ENCODE results near the gene ACSL1. TPM values are rescaled to one million over a fixed set of nuclear protein-coding genes. Genes with fewer than 3 reads are reported as not detected.
A peak's percentile ranks its signal among the peaks of the same experiment; 100 is the strongest.

Gene ACSL1
- total and polyA plus RNA-seq, 2 donors (not counting 3 experiments of a cell fraction or from before 2014, with no cell fraction given): 7.3 to 17.7 TPM

- H3K36me3 ChIP-seq (ENCODE audit: control insufficient read depth in 2 of 2, extremely low read depth in 1 of 2, insufficient read depth in 2 of 2, low read length in 2 of 2): peaks cover 0 to 8% of the 10 kb centered on the region in 2 experiments
- DNase-seq (ENCODE audit: low read depth, low spot score) (peak; percentile 84), FAIRE-seq (peak; percentile 89)
- ChIA-PET CTCF (interaction anchor here (0.6 to 5.7 kb wide), 6 partner anchors 17 to 1619 kb away, joined by 3 to 35 read pairs (median 3); no protein-coding TSS in a partner anchor), POLR2A (no interaction called here)
- TF ChIP-seq GATA2 (IDR thresholded peaks at IDR 0.05; ENCODE audit: insufficient read depth, insufficient read length, low read depth, low read length) (no peak), MYC (IDR thresholded peaks at IDR 0.05; ENCODE audit: low read depth, low read length) (no peak), FOS (IDR thresholded peaks at IDR 0.05; ENCODE audit: borderline replicate concordance, insufficient read depth, low read length) (peak; percentile 35), EZH2 (IDR thresholded peaks at IDR 0.05; ENCODE audit: borderline replicate concordance, low read depth, low read length, severe bottlenecking) (no peak), MAX (IDR thresholded peaks at IDR 0.05; ENCODE audit: insufficient read depth, insufficient read length) (no peak), JUN (IDR thresholded peaks at IDR 0.05; ENCODE audit: borderline replicate concordance, insufficient read depth, insufficient read length, low read depth) (peak; percentile 40), POLR2AphosphoS5 (IDR thresholded peaks at IDR 0.05; ENCODE audit: insufficient read depth, low read depth, low read length) (no peak), POLR2A (IDR thresholded peaks at IDR 0.05; ENCODE audit: low read depth, low read length) (no peak)
- TF ChIP-seq, protein P1, sequence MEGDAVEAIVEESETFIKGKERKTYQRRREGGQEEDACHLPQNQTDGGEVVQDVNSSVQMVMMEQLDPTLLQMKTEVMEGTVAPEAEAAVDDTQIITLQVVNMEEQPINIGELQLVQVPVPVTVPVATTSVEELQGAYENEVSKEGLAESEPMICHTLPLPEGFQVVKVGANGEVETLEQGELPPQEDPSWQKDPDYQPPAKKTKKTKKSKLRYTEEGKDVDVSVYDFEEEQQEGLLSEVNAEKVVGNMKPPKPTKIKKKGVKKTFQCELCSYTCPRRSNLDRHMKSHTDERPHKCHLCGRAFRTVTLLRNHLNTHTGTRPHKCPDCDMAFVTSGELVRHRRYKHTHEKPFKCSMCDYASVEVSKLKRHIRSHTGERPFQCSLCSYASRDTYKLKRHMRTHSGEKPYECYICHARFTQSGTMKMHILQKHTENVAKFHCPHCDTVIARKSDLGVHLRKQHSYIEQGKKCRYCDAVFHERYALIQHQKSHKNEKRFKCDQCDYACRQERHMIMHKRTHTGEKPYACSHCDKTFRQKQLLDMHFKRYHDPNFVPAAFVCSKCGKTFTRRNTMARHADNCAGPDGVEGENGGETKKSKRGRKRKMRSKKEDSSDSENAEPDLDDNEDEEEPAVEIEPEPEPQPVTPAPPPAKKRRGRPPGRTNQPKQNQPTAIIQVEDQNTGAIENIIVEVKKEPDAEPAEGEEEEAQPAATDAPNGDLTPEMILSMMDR (IDR thresholded peaks at IDR 0.05; ENCODE audit: extremely low read depth in 1 of 2, insufficient read depth in 1 of 2, low read depth in 1 of 2, low read length in 2 of 2): no peak
- peaks cover 41% of the 10 kb centered on the region for H3K79me2 ChIP-seq (ENCODE audit: control insufficient read depth, insufficient read depth, low read length)
- no peak overlapping the region for H2AFZ ChIP-seq (ENCODE audit: low read depth, low read length)
- no peaks in the 10 kb centered on the region for H3K27me3 ChIP-seq (ENCODE audit: control insufficient read depth in 2 of 2, insufficient read depth in 2 of 2, low read length in 2 of 2)
- H3K4me3 ChIP-seq (replicated peaks in 1 of 3; ENCODE audit: insufficient read depth in 1 of 3, low read depth in 1 of 3, low read length in 3 of 3): no peak overlapping the region
- no peaks in the 10 kb centered on the region for H3K9me1 ChIP-seq (replicated peaks; ENCODE audit: control insufficient read depth, extremely low read depth, insufficient read depth, low read length)
- BruUV-seq (replicated peaks): no TSS peak
- H3K4me2 ChIP-seq (ENCODE audit: insufficient read depth, low read length): peak overlapping the region; percentile 41
- H3K4me1 ChIP-seq (ENCODE audit: control insufficient read depth, extremely low read depth, insufficient read depth, low read length): peaks cover 24% of the 10 kb centered on the region
- H3K9me3 ChIP-seq (replicated peaks; ENCODE audit: control insufficient read depth, insufficient read depth, low read length): no peaks in the 10 kb centered on the region
- no peaks in the 10 kb centered on the region for H4K20me1 ChIP-seq (replicated peaks; ENCODE audit: control insufficient read depth, extremely low read depth, insufficient read depth, low read length)
- dilution Hi-C loops (cut with MboI; ENCODE audit: extremely low pct_ligation_motif_present, low sequenced_read_pairs) (no loop called here), intact Hi-C loops (cut with micrococcal nuclease) (loop anchor here (1.0 kb wide), 2 partner anchors 40 to 80 kb away; partner anchors contain the start of genes CASP3 and PRIMPOL)
- H3K9ac ChIP-seq (replicated peaks; ENCODE audit: extremely low read depth, insufficient read depth, low read length): no peak overlapping the region
- H3K27ac ChIP-seq (ENCODE audit: insufficient read depth, low read depth, low read length): peak overlapping the region; percentile 68
These were observed 96.9 kb downstream of the ACSL1 start for GRCh38 chr4:184728858-184729257.

All from endothelial cell of umbilical vein (primary cell).